Suprapubic skin (tissue), 4 donors: ENCODE measurements around the gene TTLL5. TPM values are rescaled to one million over a fixed set of nuclear protein-coding genes. Genes with fewer than 3 reads are reported as not detected.

Source experiments
- DNase-seq, 2 donors: peaks; one replicate each; pipeline ENCODE4 v3.0.0-alpha.2; 2019; ENCODE audit warnings: low spot score in 2 of 2
- H3K27ac ChIP-seq: fragments of 200-600 bp; sonication (generic); one replicate; pipeline ENCODE4 v1.5.1; 2019
- H3K27me3 ChIP-seq: fragments of 200-600 bp; sonication (generic); one replicate; pipeline ENCODE4 v1.5.1; 2019
- H3K36me3 ChIP-seq: fragments of 200-600 bp; sonication (generic); one replicate; pipeline ENCODE4 v1.5.1; 2019
- H3K4me1 ChIP-seq: fragments of 200-600 bp; sonication (generic); one replicate; pipeline ENCODE4 v1.5.1; 2019
- H3K4me3 ChIP-seq: fragments of 200-600 bp; sonication (generic); one replicate; pipeline ENCODE4 v1.5.1; 2019; ENCODE audit warnings: mild to moderate bottlenecking
- H3K9me3 ChIP-seq: fragments of 200-600 bp; sonication (generic); one replicate; pipeline ENCODE4 v1.5.1; 2019
- CTCF ChIP-seq, 2 donors: fragments of 200-600 bp in 1 of 2; fragments of 450-650 bp in 1 of 2; sonication (generic) in 1 of 2; IDR thresholded peaks; one replicate each; pipeline ENCODE4 v1.5.1; 2016 to 2019; ENCODE audit warnings: antibody characterized with exemption in 2 of 2, mild to moderate bottlenecking in 1 of 2, moderate library complexity in 1 of 2
- EP300 ChIP-seq: sonication (generic); formaldehyde crosslinking; IDR thresholded peaks from one replicate; pipeline ENCODE4 v1.6.1; 2017; ENCODE audit warnings: antibody characterized with exemption
- POLR2A ChIP-seq, 2 donors: fragments of 450-650 bp; IDR thresholded peaks; one replicate each; pipeline ENCODE4 v1.6.1; 2017; ENCODE audit warnings: antibody characterized with exemption in 2 of 2, mild to moderate bottlenecking in 2 of 2, moderate library complexity in 2 of 2
- POLR2AphosphoS5 ChIP-seq, 3 donors: sonication (generic); formaldehyde crosslinking; IDR thresholded peaks; one replicate each; pipeline ENCODE4 v1.6.1; 2017; ENCODE audit warnings: antibody characterized with exemption in 3 of 3
- WGBS: methylation state at CpG from one replicate; pipeline ENCODE4 v1.1.5; 2018; 5-methylcytosine and 5-hydroxymethylcytosine counted together
- total RNA-seq, 4 donors: library from RNA; depleted of rRNA; stranded (reverse); fragments of >200 nt; gene quantifications; one replicate each; pipeline ENCODE4 v1.1.0, GENCODE V29; 2016

The TTLL5 gene
- total RNA-seq, 4 donors from 2014 or later: 24.4 to 56.4 (median 34.8) TPM

- Histone ChIP-seq H3K9me3 (no peaks in the 10 kb centered on the region), H3K4me3 (no peak overlapping the region), H3K27me3 (no peaks in the 10 kb centered on the region), H3K27ac (no peak overlapping the region), H3K36me3 (peaks cover 4% of the 10 kb centered on the region), H3K4me1 (peaks cover 12% of the 10 kb centered on the region)
- DNase-seq: no peak
- TF ChIP-seq EP300 (no peak), POLR2A (IDR thresholded peaks at IDR 0.05) (no peak), CTCF (IDR thresholded peaks at IDR 0.05) (no peak), POLR2AphosphoS5 (IDR thresholded peaks at IDR 0.05) (no peak)
Measured at GRCh38 chr14:75835156-75835725, 174.2 kb downstream of the TTLL5 start.

DNA sequence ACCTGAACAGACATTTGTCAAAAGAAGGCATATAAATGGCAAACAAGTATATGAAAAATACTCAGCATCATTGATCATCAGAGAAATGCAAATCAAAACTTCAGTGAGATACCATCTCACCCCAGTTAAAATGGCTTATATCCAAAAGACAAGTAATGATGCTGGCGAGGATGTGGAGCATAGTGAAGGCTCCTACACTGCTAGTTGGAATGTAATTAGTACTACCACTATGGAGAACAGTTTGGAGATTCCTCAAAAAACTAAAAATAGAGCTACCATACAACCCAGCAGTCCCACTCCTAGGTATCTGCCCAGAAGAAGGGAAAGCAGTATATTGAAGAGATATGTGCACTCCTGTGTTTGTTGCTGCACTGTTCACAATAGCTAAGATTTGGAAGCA is 174.7 kb downstream of the TTLL5 start:
- TF ChIP-seq EP300 (no peak), POLR2AphosphoS5 (IDR thresholded peaks at IDR 0.05) (no peak), POLR2A (IDR thresholded peaks at IDR 0.05) (no peak), CTCF (IDR thresholded peaks at IDR 0.05) (no peak)
- Histone ChIP-seq H3K36me3 (peaks cover 4% of the 10 kb centered on the region), H3K27ac (no peak overlapping the region), H3K4me3 (no peak overlapping the region), H3K9me3 (no peaks in the 10 kb centered on the region), H3K27me3 (no peaks in the 10 kb centered on the region), H3K4me1 (peaks cover 12% of the 10 kb centered on the region)
- DNase-seq: no peak
- 90% methylated on average over 1 of the region's 1 CpG for WGBS

DNA sequence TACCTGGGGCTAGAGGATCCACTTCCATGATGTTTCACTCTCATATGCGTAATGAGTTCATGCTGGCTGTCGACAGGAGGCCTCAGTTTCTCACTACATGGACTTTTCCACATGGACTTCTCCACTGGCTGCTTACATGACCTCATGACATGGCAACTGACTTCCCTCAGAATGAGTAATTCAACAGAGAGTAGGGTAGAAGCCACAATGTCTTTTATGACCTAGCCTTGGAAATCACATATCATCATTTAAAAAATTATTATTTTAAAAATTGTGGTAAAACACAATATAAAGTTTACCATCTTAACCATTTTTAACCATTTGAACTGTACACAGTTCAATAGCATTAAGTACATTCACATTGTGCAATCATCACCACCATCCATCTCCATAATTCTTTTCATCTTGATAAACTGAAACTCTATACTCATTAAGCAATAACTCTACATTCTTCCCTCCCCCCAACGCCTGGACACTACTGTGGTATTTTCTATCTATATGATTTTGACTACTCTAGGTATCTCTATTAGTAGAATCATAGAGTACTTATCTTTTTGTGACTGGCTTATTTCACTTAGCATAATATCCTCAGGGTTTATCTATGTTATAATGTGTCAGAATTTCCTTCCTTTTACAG is 176.2 kb downstream of the TTLL5 start:
- H3K36me3 ChIP-seq: peaks cover 4% of the 10 kb centered on the region
- DNase-seq: no peak
- no peaks in the 10 kb centered on the region for H3K9me3 ChIP-seq
- H3K27me3 ChIP-seq: no peaks in the 10 kb centered on the region
- WGBS: 96% methylated on average over 3 of the region's 3 CpGs
- TF ChIP-seq EP300 (no peak), POLR2A (IDR thresholded peaks at IDR 0.05) (no peak), POLR2AphosphoS5 (IDR thresholded peaks at IDR 0.05) (no peak), CTCF (IDR thresholded peaks at IDR 0.05) (no peak)
- no peak overlapping the region for H3K27ac ChIP-seq
- peaks cover 1% of the 10 kb centered on the region for H3K4me1 ChIP-seq
- H3K4me3 ChIP-seq: no peak overlapping the region

GRCh38 chr14:75840911-75841310 is 179.9 kb downstream of the TTLL5 start:
- Histone ChIP-seq H3K36me3 (no peaks in the 10 kb centered on the region), H3K4me3 (no peak overlapping the region), H3K27ac (no peak overlapping the region), H3K9me3 (no peaks in the 10 kb centered on the region), H3K4me1 (peaks cover 6% of the 10 kb centered on the region), H3K27me3 (no peaks in the 10 kb centered on the region)
- no peak for DNase-seq
- TF ChIP-seq EP300 (no peak), POLR2AphosphoS5 (IDR thresholded peaks at IDR 0.05) (no peak), CTCF (IDR thresholded peaks at IDR 0.05) (no peak), POLR2A (IDR thresholded peaks at IDR 0.05) (no peak)
- whole genome bisulfite sequencing: 87% methylated on average over 5 of the region's 5 CpGs

GRCh38 chr14:75842551-75842950 is 181.5 kb downstream of the TTLL5 start:
- Histone ChIP-seq H3K9me3 (no peaks in the 10 kb centered on the region), H3K27me3 (no peaks in the 10 kb centered on the region), H3K27ac (no peak overlapping the region), H3K36me3 (no peaks in the 10 kb centered on the region), H3K4me1 (peaks cover 6% of the 10 kb centered on the region), H3K4me3 (no peak overlapping the region)
- TF ChIP-seq POLR2AphosphoS5 (IDR thresholded peaks at IDR 0.05): no peak
- TF ChIP-seq EP300: no peak
- TF ChIP-seq CTCF (IDR thresholded peaks at IDR 0.05): no peak
- TF ChIP-seq POLR2A (IDR thresholded peaks at IDR 0.05): no peak
- WGBS: 30% methylated on average over 3 of the region's 3 CpGs
- DNase-seq: no peak
